Suppressor macrophage treated with lipopolysaccharide for 1 hour (primary cell): Measurements from ENCODE around the gene SLC44A3.
A peak's percentile ranks its signal among the peaks of the same experiment; 100 is the strongest.

Experiments
- DNase-seq, 3 donors: peaks; one replicate each; pipeline ENCODE4 v3.0.0-alpha.2; 2020 to 2022

SLC44A3 gene

GRCh38 chr1:94819945-94820746 is at the start of gene SLC44A3:
Gene SLC44A3 (plus strand): TSS chr1:94820357. CDS start chr1:94820452, 95 bp downstream.
- DNase-seq: peak; percentile 36 to 68 (median 49)

GRCh38 chr1:94772230-94772641 is 47.9 kb upstream of the SLC44A3 start:
- DNase-seq: peak in 2 of 3 donors; percentile 40 to 61

- peak in 2 of 3 donors; percentile 49 to 56 for DNase-seq
These were observed 47.3 kb upstream of the SLC44A3 start for GRCh38 chr1:94772845-94773244.

GRCh38 chr1:94773296-94773809 is 46.8 kb upstream of the SLC44A3 start:
- DNase-seq: no peak

- peak in 2 of 3 donors; percentile 23 to 47 for DNase-seq
These were observed 46.2 kb upstream of the SLC44A3 start for GRCh38 chr1:94773931-94774422.

- DNase-seq: no peak
These were observed 43.7 kb upstream of the SLC44A3 start for GRCh38 chr1:94776474-94776873.

- DNase-seq: no peak
These were observed 42.9 kb upstream of the SLC44A3 start for GRCh38 chr1:94777281-94777680.

GRCh38 chr1:94778808-94779207 is 41.3 kb upstream of the SLC44A3 start:
- DNase-seq: no peak

GRCh38 chr1:94783342-94784189 is 36.6 kb upstream of the SLC44A3 start:
- no peak for DNase-seq

GRCh38 chr1:94784190-94784515 is 36.0 kb upstream of the SLC44A3 start:
- no peak for DNase-seq

GRCh38 chr1:94787691-94788090 is 32.5 kb upstream of the SLC44A3 start:
- DNase-seq: no peak

- peak; percentile 59 to 95 (median 88) for DNase-seq
These were observed 29.9 kb upstream of the SLC44A3 start for GRCh38 chr1:94790246-94790645.

- DNase-seq: no peak
These were observed 29.5 kb upstream of the SLC44A3 start for GRCh38 chr1:94790670-94791069.

- DNase-seq: peak; percentile 85 to 95 (median 92)
These were observed 27.5 kb upstream of the SLC44A3 start for GRCh38 chr1:94792473-94793295.

- peak; percentile 36 to 42 (median 37) for DNase-seq
These were observed 26.9 kb upstream of the SLC44A3 start for GRCh38 chr1:94793296-94793656.

GRCh38 chr1:94795434-94795833 is 24.7 kb upstream of the SLC44A3 start:
- peak; percentile 56 to 85 (median 77) for DNase-seq

GRCh38 chr1:94796266-94796665 is 23.9 kb upstream of the SLC44A3 start:
- DNase-seq: peak in 1 of 3 donors; percentile 33

GRCh38 chr1:94797291-94797690 is 22.9 kb upstream of the SLC44A3 start:
- no peak for DNase-seq

GRCh38 chr1:94798054-94798453 is 22.1 kb upstream of the SLC44A3 start:
- no peak for DNase-seq

GRCh38 chr1:94798462-94798861 is 21.7 kb upstream of the SLC44A3 start:
- peak; percentile 72 to 81 (median 74) for DNase-seq

GRCh38 chr1:94799206-94799605 is 21.0 kb upstream of the SLC44A3 start:
- DNase-seq: peak; percentile 85 to 94 (median 92)

- peak; percentile 67 to 83 (median 82) for DNase-seq
These were observed 18.1 kb upstream of the SLC44A3 start for GRCh38 chr1:94801919-94802546.
